Activated naive CD4-positive, alpha-beta T cell treated with anti-CD3 and anti-CD28 coated beads, Interleukin-2, amount 10 ng/mL, durations not matched to agents 7 days and 5 days (primary cell): ENCODE data around the gene LRRC28.

ENCODE experiments used
- CTCF ChIA-PET: fragments of 350-600 bp; sonication (Branson Sonifier 250); formaldehyde crosslinking; loops from one replicate; lab custom pipeline; 2021; ENCODE audit warnings: antibody characterized with exemption; lab: Charles Lee
- DNase-seq: peaks from one replicate; pipeline ENCODE4 v3.0.0-alpha.2; 2020
- H3K27ac Mint-ChIP-seq: one replicate; pipeline ENCODE4 v1.8.0; 2021; ENCODE audit warnings: mild to moderate bottlenecking, moderate library complexity, mixed read lengths
- H3K27me3 Mint-ChIP-seq: one replicate; pipeline ENCODE4 v1.8.0; 2021; ENCODE audit warnings: mild to moderate bottlenecking, mixed read lengths
- H3K36me3 Mint-ChIP-seq: one replicate; pipeline ENCODE4 v1.8.0; 2021; ENCODE audit warnings: mixed read lengths
- H3K4me1 Mint-ChIP-seq: one replicate; pipeline ENCODE4 v1.8.0; 2021; ENCODE audit warnings: mixed read lengths
- H3K4me3 Mint-ChIP-seq: one replicate; pipeline ENCODE4 v1.8.0; 2021; ENCODE audit warnings: mild to moderate bottlenecking, moderate library complexity, mixed read lengths
- H3K9me3 Mint-ChIP-seq: one replicate; pipeline ENCODE4 v1.8.0; 2021; ENCODE audit warnings: mixed read lengths

The LRRC28 gene

DNA sequence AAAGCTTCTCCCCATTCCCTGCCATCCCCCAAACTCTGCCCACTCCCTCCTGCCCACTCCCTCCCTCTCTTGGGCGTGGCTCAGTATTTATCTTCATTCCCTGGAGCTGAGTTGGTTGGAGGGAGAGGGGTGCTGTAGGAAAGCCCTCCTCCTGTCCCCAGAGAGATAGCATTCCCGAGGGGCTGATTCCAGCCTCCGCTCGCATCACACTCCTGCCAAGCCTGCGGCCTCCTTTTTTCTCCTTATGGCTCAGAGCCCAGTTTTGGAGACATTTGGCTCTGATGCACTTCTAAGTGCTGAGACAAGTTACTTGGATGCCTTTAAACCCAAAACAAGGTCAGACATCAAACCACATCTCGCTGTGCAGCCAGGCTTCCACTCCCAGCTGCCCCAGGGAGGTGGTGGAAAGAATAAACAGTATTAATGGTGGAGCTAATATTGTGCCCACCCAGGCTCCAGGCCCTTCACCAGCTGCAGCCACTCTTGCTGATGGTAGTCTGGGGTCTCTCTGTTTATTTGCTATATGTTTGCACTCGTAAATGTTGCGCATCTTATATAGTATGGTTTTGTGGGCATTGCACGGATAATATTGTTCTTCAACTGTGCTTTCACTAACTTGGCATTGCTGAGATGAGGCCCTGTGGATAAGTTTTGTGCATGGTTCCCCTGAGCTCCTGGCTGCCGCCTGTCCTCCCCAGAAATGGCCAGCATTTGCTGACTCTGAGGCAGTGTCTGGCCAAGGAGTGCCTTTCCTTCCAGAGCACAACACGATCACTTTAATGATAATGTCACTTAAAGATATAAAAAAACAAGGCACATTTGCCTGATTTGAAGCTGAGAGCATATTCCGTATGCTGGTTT lies 157.2 kb downstream of the LRRC28 start:
- peaks cover 13% of the 10 kb centered on the region for H3K27me3 Mint-ChIP-seq
- no peaks in the 10 kb centered on the region for H3K9me3 Mint-ChIP-seq
- CTCF ChIA-PET: interaction anchor here (0.9 to 2.8 kb wide), 8 partner anchors 10 to 348 kb away, joined by 3 to 14 read pairs (median 3); partner anchors contain the start of gene SYNM
- no peak for DNase-seq
- H3K36me3 Mint-ChIP-seq: no peaks in the 10 kb centered on the region
- peaks cover 22% of the 10 kb centered on the region for H3K4me1 Mint-ChIP-seq
- no peak overlapping the region for H3K4me3 Mint-ChIP-seq
- no peak overlapping the region for H3K27ac Mint-ChIP-seq

DNA sequence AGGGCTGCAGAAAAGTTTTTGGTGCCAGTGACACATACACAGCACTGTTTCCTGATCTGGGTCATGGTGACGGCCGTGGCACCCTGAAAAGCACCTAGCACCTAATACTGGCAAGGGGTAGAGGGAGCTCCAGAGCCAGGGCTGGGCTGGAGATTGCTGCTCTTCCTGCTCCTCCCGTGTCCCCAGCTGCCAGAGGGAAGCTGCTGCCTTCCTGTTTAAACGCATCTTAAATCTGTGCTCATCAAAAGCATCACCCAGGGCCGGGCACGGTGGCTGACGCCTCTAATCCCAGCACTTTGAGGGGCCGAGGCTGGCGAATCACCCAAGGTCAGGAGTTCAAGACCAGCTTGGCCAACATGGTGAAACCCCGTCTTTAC lies 157.8 kb downstream of the LRRC28 start:
- Mint-ChIP-seq H3K27ac (no peak overlapping the region), H3K27me3 (peaks cover 13% of the 10 kb centered on the region), H3K4me1 (peaks cover 22% of the 10 kb centered on the region), H3K4me3 (no peak overlapping the region), H3K9me3 (no peaks in the 10 kb centered on the region), H3K36me3 (no peaks in the 10 kb centered on the region)
- CTCF ChIA-PET: interaction anchor here (0.9 to 2.8 kb wide), 9 partner anchors 10 to 348 kb away, joined by 3 to 14 read pairs (median 3); partner anchors contain the start of gene SYNM
- DNase-seq: peak; percentile 61

DNA sequence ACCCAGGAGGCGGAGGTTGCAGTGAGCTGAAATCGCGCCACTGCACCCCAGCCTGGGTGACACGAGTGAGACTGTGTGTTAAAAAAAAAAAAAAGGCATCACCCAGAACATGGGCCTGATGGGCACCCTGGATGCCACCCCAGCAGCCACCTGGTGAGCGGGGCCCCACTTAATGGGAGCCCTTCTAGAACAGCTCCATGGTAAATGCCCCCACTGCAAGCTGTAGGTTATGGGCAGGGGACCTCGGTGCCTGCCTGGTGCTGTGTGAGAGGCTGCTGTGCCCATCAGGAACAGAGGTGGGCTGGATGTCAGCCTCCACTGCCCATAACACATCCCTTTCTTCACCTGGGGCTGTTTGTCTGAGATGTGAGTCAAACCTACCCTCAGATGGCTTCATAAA lies 158.3 kb downstream of the LRRC28 start:
- no peaks in the 10 kb centered on the region for H3K36me3 Mint-ChIP-seq
- DNase-seq: no peak
- peaks cover 13% of the 10 kb centered on the region for H3K27me3 Mint-ChIP-seq
- H3K4me1 Mint-ChIP-seq: peaks cover 22% of the 10 kb centered on the region
- H3K27ac Mint-ChIP-seq: no peak overlapping the region
- CTCF ChIA-PET: interaction anchor here (0.9 to 2.8 kb wide), 6 partner anchors 17 to 347 kb away, joined by 3 to 14 read pairs (median 3); no protein-coding TSS in a partner anchor
- H3K9me3 Mint-ChIP-seq: no peaks in the 10 kb centered on the region
- H3K4me3 Mint-ChIP-seq: no peak overlapping the region

DNA sequence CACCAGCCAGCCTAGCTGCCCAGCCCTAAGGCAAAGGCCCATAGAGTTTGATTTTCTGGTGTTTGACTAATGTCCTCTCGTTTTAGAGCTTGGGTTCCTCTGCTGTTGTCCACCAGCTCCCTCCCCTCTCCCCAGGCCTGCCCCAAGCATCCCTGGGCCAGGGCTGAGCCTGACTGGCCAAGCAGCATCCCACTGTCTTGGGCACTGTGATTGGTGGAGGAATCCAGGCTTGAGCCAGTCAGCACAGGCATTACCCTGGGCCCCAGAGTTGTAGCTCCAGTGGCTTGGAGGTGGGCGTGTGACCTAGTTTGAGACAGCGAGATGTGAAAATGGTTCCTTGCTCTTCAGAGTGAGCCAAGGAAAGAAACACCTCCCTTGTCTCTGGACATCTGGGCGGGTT lies 159.2 kb downstream of the LRRC28 start:
- peaks cover 22% of the 10 kb centered on the region for H3K4me1 Mint-ChIP-seq
- no peak overlapping the region for H3K4me3 Mint-ChIP-seq
- H3K27me3 Mint-ChIP-seq: peaks cover 13% of the 10 kb centered on the region
- H3K9me3 Mint-ChIP-seq: no peaks in the 10 kb centered on the region
- CTCF ChIA-PET: interaction anchor here (0.7 to 2.8 kb wide), 5 partner anchors 13 to 295 kb away, joined by 3 to 14 read pairs (median 4); no protein-coding TSS in a partner anchor
- no peak overlapping the region for H3K27ac Mint-ChIP-seq
- no peak for DNase-seq
- H3K36me3 Mint-ChIP-seq: no peaks in the 10 kb centered on the region

DNA sequence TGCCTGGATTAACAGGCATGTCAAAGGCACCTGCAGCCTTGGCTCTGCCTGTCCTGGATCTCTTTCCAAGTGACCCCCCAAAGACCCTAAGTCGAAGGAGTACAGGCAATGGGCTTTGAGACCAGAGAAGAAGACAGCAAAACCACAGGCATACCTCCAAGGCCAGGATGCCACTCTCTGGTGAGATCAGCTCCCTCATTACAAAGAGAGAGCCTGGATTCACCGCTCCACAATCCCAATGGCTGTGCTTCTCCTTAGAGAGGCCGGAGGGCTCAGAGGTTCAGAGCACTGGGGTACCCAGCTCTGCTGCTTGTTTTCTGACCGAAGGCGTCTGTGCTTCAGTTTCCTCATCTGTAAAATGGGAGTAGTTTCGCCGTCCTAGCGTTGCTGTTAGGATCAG lies 160.0 kb downstream of the LRRC28 start:
- CTCF ChIA-PET: interaction anchor here (1.1 to 1.4 kb wide), 2 partner anchors 12 to 293 kb away, joined by 4 read pairs; no protein-coding TSS in a partner anchor
- no peak overlapping the region for H3K27ac Mint-ChIP-seq
- DNase-seq: no peak
- no peaks in the 10 kb centered on the region for H3K36me3 Mint-ChIP-seq
- H3K4me3 Mint-ChIP-seq: no peak overlapping the region
- H3K4me1 Mint-ChIP-seq: peaks cover 22% of the 10 kb centered on the region
- H3K9me3 Mint-ChIP-seq: no peaks in the 10 kb centered on the region
- H3K27me3 Mint-ChIP-seq: peaks cover 6% of the 10 kb centered on the region

DNA sequence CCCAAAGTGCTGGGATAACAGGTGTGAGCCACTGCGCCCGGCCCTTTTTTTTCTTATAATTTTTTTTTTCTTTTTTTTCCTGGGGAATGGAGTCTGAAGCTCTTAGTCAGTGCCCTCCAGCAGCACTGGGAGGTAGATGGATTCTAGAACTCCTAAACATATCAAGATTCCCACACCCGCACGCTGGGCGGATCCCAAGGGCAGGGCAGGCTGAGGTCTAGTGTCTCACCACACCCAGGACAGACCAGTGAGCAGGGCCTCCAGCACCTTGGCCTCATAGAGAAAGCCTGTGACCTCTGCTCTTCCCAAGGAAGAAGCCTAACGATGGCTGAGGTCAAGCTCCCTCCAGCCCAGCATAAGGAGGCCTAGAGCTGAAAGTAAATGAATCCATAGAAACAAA lies 160.8 kb downstream of the LRRC28 start:
- peaks cover 6% of the 10 kb centered on the region for H3K27me3 Mint-ChIP-seq
- no peak overlapping the region for H3K27ac Mint-ChIP-seq

DNA sequence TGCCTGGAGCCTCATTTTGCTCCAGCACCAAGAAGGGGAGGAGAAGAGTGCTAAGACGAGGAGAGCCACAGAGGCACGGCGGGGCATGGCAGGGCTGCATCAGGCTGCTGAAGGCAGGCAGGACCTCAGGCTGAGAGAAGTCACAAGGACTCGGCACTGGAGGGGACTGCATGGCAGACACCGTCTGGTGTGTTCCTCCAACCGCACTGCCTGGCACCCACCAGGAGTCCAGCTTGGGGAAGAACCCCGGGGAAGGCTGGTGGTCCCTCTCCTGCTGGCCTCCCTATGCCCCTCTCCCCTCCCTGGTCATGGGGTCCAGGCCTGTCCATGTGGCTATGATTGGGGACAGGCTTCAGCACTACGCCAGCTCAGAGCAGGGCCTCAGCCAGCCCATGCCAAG lies 161.3 kb downstream of the LRRC28 start:
- no peaks in the 10 kb centered on the region for H3K36me3 Mint-ChIP-seq
- peaks cover 4% of the 10 kb centered on the region for H3K27me3 Mint-ChIP-seq
- H3K4me1 Mint-ChIP-seq: peaks cover 16% of the 10 kb centered on the region
- CTCF ChIA-PET: interaction anchor here (1.1 kb wide), 1 partner anchor 292 kb away, joined by 5 read pairs; no protein-coding TSS in a partner anchor
- H3K27ac Mint-ChIP-seq: no peak overlapping the region
- DNase-seq: no peak
- H3K4me3 Mint-ChIP-seq: no peak overlapping the region
- no peaks in the 10 kb centered on the region for H3K9me3 Mint-ChIP-seq

More for the DNA sequence above, 160.8 kb downstream of the LRRC28 start:
- DNase-seq: no peak
- Mint-ChIP-seq H3K4me1 (peaks cover 19% of the 10 kb centered on the region), H3K9me3 (no peaks in the 10 kb centered on the region), H3K36me3 (no peaks in the 10 kb centered on the region), H3K4me3 (no peak overlapping the region)
- CTCF ChIA-PET: interaction anchor here (1.1 kb wide), 1 partner anchor 293 kb away, joined by 5 read pairs; no protein-coding TSS in a partner anchor

DNA sequence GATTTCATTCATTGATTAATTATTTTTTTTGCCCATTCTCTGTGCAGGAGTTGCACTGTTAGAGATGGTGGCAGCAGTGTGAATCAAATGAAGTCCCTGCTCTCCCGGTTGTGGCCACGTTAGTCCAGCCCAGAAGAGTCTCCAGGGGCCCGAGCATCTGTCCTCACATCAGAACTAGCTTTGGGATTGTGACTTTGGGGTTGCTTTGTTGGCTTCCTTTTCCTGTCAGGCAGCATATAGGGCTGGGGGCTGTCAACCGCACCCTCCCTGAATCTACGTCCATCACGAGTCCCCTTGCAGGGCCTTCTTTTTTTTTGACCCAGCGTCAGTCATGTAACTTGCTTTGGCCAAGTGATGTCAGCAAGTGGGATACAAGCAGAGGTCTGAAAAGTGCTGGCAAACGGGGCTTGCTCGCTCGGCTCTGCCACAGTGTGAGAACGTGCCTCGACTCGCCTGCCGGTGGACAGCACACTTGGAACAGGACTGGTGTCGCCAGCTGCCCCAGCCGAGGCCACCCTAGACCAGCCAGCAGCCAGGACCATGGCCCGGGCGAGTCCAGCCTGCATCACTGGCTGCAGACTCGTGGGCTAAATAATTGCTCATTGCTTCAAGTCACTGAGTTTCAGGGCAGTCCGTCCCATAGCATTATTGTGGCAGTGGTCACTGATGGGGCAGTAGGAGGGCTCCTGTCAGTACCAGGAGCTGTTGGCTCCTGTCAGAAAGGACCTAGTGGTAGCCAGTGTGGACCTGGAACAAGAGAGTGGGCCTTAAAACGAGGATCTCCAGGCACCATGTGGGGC lies 162.9 kb downstream of the LRRC28 start:
- CTCF ChIA-PET: no interaction called here

DNA sequence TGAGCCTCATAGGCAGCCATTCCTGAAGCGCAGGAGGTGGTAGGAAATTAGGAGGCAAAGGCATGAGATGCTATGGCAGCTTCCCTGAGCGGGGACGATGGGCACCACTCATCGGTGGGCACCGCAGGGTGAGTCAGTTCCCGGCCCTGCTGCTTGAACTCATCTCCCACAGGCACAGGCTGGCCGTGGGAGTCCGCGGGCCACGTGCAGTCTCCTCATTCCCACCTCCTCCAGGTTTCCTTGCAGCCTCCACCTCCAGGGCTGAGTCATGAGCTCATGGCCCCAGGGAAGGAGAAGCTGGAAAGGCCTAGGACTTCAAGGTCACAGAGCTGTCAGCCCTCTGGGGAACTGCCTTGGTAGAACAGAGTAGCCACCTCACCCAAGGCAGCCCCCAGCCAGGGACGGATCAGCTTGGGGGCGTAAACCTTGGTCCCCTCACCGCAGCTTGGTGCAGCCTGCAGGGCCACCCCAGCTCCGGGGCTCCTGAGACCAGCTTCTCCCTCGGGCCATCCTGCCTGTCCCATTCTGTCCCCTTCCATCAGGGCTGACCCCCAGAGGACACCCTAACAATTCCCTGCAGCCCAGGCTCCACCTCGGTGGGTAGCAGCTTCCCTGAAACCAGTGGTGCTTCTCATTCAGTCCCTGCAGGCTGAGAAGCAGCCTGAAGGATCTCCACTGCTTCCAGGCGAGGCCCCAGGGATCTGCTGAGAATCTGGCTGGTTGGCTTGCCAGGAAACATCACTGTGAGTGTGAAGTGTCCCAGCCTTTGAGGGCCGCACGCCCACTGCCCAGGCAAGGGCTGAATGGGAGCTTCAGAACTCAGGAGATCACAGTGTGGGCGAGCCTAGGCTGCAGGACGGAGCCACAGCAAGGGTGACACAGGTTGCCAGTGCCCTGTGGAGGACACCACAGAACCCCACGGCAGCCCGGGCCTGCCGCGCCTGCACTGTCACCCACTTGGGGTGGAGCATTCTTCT lies 163.8 kb downstream of the LRRC28 start:
- H3K4me1 Mint-ChIP-seq: no peaks in the 10 kb centered on the region
- no peaks in the 10 kb centered on the region for H3K27me3 Mint-ChIP-seq
- CTCF ChIA-PET: no interaction called here
- H3K36me3 Mint-ChIP-seq: peaks cover 4% of the 10 kb centered on the region
- no peak overlapping the region for H3K27ac Mint-ChIP-seq
- H3K9me3 Mint-ChIP-seq: peaks cover 6% of the 10 kb centered on the region
- DNase-seq: no peak
- H3K4me3 Mint-ChIP-seq: no peak overlapping the region

More for the DNA sequence above, 162.9 kb downstream of the LRRC28 start:
- Mint-ChIP-seq H3K27me3 (no peaks in the 10 kb centered on the region), H3K9me3 (peaks cover 5% of the 10 kb centered on the region), H3K27ac (no peak overlapping the region), H3K4me1 (peaks cover 1% of the 10 kb centered on the region), H3K36me3 (peaks cover 3% of the 10 kb centered on the region), H3K4me3 (no peak overlapping the region)
- no peak for DNase-seq

DNA sequence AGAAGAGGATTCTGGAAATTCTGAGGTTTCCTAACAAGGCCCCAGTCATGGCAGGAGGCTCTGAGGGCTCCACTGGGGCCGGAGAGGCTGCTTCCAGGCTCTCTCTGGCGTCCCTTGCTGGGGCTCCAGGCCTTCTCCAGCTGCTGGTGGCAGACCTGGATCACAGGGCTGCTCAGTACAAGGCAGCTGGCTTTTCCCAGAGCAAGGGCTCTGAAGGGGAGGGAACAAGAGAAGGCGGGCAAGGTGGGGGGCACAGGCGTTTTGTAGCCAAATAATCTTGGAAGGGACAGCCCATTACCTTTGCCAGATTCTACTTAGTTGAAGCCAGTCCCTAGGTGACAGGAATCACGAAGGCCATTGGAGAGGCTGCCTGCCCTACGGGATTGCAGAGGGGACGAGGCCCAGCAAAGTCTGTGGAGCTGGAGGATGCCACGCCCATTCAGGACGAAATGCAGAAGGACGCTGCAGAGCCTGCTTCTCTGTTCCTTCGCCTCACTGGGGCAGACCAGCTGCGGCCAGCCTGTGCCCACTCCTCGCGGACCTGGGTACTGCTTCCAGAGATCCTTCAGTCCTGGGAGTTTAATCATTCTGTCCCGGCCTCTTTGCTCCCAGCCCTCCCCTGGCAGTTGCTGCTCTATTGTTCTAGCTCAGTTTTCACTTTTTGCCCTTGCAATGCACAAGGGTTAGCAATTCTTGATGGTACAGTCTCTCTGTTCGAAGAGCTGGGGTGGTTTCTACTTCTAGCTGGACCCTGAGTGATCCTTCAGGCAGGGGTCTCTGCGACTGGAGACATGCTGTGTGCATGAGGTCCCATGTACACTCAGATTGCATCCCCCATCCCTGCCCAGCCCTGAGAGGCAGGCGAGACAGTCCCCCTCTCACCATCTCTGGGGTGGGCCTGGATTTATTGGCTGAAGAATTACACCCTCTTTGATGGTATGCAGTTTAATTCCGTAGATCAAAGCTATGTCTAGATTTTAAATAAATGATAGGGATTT lies 165.2 kb downstream of the LRRC28 start:
- peaks cover 15% of the 10 kb centered on the region for H3K36me3 Mint-ChIP-seq
- no peak overlapping the region for H3K4me3 Mint-ChIP-seq
- CTCF ChIA-PET: no interaction called here
- H3K9me3 Mint-ChIP-seq: peaks cover 9% of the 10 kb centered on the region
- H3K4me1 Mint-ChIP-seq: peaks cover 14% of the 10 kb centered on the region
- H3K27me3 Mint-ChIP-seq: no peaks in the 10 kb centered on the region
- no peak overlapping the region for H3K27ac Mint-ChIP-seq
- DNase-seq: no peak

DNA sequence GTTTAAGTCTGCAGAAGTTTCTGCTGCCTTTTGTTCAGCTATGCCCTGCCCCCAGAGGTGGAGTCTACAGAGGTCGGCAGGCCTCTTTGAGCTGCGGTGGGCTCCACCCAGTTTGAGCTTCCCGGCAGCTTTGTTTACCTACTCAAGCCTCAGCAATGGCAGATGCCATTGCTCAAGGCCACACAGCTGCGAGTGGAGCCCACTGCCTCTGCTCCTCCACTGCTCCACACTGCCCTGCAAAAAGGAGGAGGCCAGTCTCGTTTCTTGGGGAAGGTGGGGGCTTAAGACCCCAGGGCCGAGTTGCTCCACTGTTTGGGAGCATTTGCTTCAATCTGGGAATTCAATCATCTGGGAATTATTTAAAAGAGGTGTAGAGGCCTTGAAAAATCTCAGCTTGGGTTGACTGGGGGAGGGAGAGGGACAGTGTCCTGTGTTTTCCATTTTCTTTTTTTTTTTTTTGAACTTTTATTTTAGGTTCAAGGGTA lies 169.9 kb downstream of the LRRC28 start:
- Mint-ChIP-seq H3K4me3 (peak overlapping the region; percentile 47), H3K27ac (peak overlapping the region; percentile 91)
- CTCF ChIA-PET: interaction anchor here (1.2 to 2.1 kb wide), 2 partner anchors 90 to 283 kb away, joined by 3 to 12 read pairs; no protein-coding TSS in a partner anchor

DNA sequence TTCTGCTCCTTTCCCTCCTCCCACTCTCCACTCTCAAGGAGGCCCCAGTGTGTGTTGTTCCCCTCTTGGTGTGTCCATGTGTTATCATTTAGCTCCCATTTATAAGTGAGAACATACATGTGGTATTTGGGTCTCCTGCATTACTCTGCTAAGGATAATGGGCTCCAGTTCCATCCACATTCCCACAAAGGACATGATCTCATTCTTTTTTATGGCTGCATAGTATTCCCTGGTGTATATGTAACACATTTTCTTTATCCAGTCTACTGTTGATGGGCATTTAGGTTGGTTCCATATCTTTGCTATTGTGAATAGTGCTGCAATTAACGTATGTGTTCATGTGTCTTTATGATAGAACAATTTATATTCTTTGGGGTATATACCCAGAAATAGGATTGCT lies 170.5 kb downstream of the LRRC28 start:
- CTCF ChIA-PET: interaction anchor here (0.7 to 2.1 kb wide), 3 partner anchors 85 to 282 kb away, joined by 3 to 12 read pairs (median 4); no protein-coding TSS in a partner anchor
- peaks cover 13% of the 10 kb centered on the region for H3K9me3 Mint-ChIP-seq
- H3K4me1 Mint-ChIP-seq: peaks cover 62% of the 10 kb centered on the region
- DNase-seq: no peak
- peaks cover 19% of the 10 kb centered on the region for H3K36me3 Mint-ChIP-seq
- H3K27me3 Mint-ChIP-seq: peaks cover 2% of the 10 kb centered on the region
- H3K27ac Mint-ChIP-seq: peak overlapping the region; percentile 91
- H3K4me3 Mint-ChIP-seq: no peak overlapping the region

More for the DNA sequence above, 169.9 kb downstream of the LRRC28 start:
- Mint-ChIP-seq H3K36me3 (peaks cover 19% of the 10 kb centered on the region), H3K27me3 (no peaks in the 10 kb centered on the region), H3K9me3 (peaks cover 13% of the 10 kb centered on the region), H3K4me1 (peaks cover 57% of the 10 kb centered on the region)
- peak; percentile 85 for DNase-seq
